Natural killer cell treated with Interleukin-12 subunit alpha and Interleukin-12 subunit beta and Interleukin-15 and Interleukin-18, amount 100 ng/mL, for 72 hours (primary cell): ENCODE results near the gene CLN5. TPM values are rescaled to one million over a fixed set of nuclear protein-coding genes. Genes with fewer than 3 reads are reported as not detected.
"Not testable (repeated sequence)": the region's sequence is repeated elsewhere in the genome, so short reads cannot be mapped to it uniquely, and the experiment has no call there.

Experiments
- ATAC-seq, 2 donors: fragments of 150-1000 bp; cut with Tn5 transposase in 1 of 2; sonication (Bioruptor Pico), chemical (Tn5 transposase) in 1 of 2; 2 replicates each; pipeline ENCODE4 v1.10.0; 2021
- DNase-seq: peaks from one replicate; pipeline ENCODE4 v3.0.0; 2022; ENCODE audit warnings: low spot score
- H3K27ac Mint-ChIP-seq, 2 donors: 1 replicate in 1 of 2; 2 replicates in 1 of 2; pipeline ENCODE4 v1.8.0; 2022; ENCODE audit warnings: mixed read lengths in 2 of 2, mild to moderate bottlenecking in 1 of 2, moderate library complexity in 1 of 2
- H3K27me3 Mint-ChIP-seq, 2 donors: 1 replicate in 1 of 2; 2 replicates in 1 of 2; pipeline ENCODE4 v1.8.0; 2022; ENCODE audit warnings: mixed read lengths in 2 of 2
- H3K36me3 Mint-ChIP-seq: one replicate; pipeline ENCODE4 v1.8.0; 2022; ENCODE audit warnings: mixed read lengths
- H3K4me1 Mint-ChIP-seq, 2 donors: 1 replicate in 1 of 2; 2 replicates in 1 of 2; pipeline ENCODE4 v1.8.0; 2022; ENCODE audit warnings: low read depth in 2 of 2, mixed read lengths in 2 of 2, mild to moderate bottlenecking in 1 of 2
- H3K4me3 Mint-ChIP-seq: one replicate; pipeline ENCODE4 v1.8.0; 2022; ENCODE audit warnings: mixed read lengths
- H3K9me3 Mint-ChIP-seq: 2 replicates; pipeline ENCODE4 v1.8.0; 2022; ENCODE audit warnings: mixed read lengths
- total RNA-seq, 2 donors: library from RNA; stranded (reverse); gene quantifications; one replicate each; pipeline ENCODE4 v1.2.3, GENCODE V29; 2022

Gene CLN5
- total RNA-seq: 1 to 10 TPM; 6.1 to 8.3 TPM

- peak; percentile 96 for DNase-seq
- H3K36me3 Mint-ChIP-seq: no peaks in the 10 kb centered on the region
- peaks cover 37 to 45% of the 10 kb centered on the region in 2 donors for H3K27me3 Mint-ChIP-seq
- no peaks in the 10 kb centered on the region for H3K9me3 Mint-ChIP-seq
- peak within 1 kb of the TSS; percentile 95 for H3K4me3 Mint-ChIP-seq
- H3K27ac Mint-ChIP-seq: peak within 1 kb of the TSS; percentile 94 to 95
- ATAC-seq: peak; percentile 92 to 95
- H3K4me1 Mint-ChIP-seq: peaks cover 36 to 42% of the 10 kb centered on the region in 2 donors
These were observed at the start of gene CLN5 for GRCh38 chr13:76991796-76992547. Gene CLN5, plus strand, starts transcription at chr13:76992081. Its CDS starts 18 bp downstream, at chr13:76992099.

GRCh38 chr13:76942363-76942762 lies 49.5 kb upstream of the CLN5 start:
- H3K27ac Mint-ChIP-seq: no peak overlapping the region
- peaks cover 7 to 30% of the 10 kb centered on the region in 2 donors for H3K27me3 Mint-ChIP-seq
- H3K9me3 Mint-ChIP-seq: no peaks in the 10 kb centered on the region

GRCh38 chr13:76943646-76944045 lies 48.2 kb upstream of the CLN5 start:
- Mint-ChIP-seq H3K27ac (no peak overlapping the region), H3K4me1 (no peaks in the 10 kb centered on the region), H3K36me3 (no peaks in the 10 kb centered on the region), H3K4me3 (no peak overlapping the region), H3K27me3 (peaks cover 9 to 29% of the 10 kb centered on the region in 2 donors), H3K9me3 (no peaks in the 10 kb centered on the region)
- DNase-seq: no peak
- no peak for ATAC-seq

More at GRCh38 chr13:76942363-76942762, 49.5 kb upstream of the CLN5 start:
- Mint-ChIP-seq H3K4me3 (no peak overlapping the region), H3K4me1 (no peaks in the 10 kb centered on the region), H3K36me3 (no peaks in the 10 kb centered on the region)
- no peak for ATAC-seq
- DNase-seq: no peak

- no peaks in the 10 kb centered on the region for H3K36me3 Mint-ChIP-seq
- H3K4me1 Mint-ChIP-seq: no peaks in the 10 kb centered on the region
- H3K4me3 Mint-ChIP-seq: no peak overlapping the region
- no peak for DNase-seq
- peaks cover 8 to 21% of the 10 kb centered on the region in 2 donors for H3K27me3 Mint-ChIP-seq
- no peaks in the 10 kb centered on the region for H3K9me3 Mint-ChIP-seq
- no peak overlapping the region for H3K27ac Mint-ChIP-seq
- ATAC-seq: no peak
These were observed 47.4 kb upstream of the CLN5 start for GRCh38 chr13:76944456-76944855.

- Mint-ChIP-seq H3K36me3 (no peaks in the 10 kb centered on the region), H3K9me3 (no peaks in the 10 kb centered on the region), H3K27ac (no peak within 1 kb of the TSS), H3K4me3 (no peak within 1 kb of the TSS), H3K4me1 (no peaks in the 10 kb centered on the region), H3K27me3 (peaks cover 22 to 34% of the 10 kb centered on the region in 2 donors)
- DNase-seq (no peak), ATAC-seq (no peak)
These were observed 43.7 kb upstream of the CLN5 start, which contains the start of gene ACOD1 for GRCh38 chr13:76948149-76948548. Gene ACOD1, plus strand, starts transcription at chr13:76948511. Its CDS starts 48 bp downstream, at chr13:76948559.

GRCh38 chr13:76950101-76950500 lies 41.8 kb upstream of the CLN5 start:
- Mint-ChIP-seq H3K27ac (no peak overlapping the region), H3K4me1 (no peaks in the 10 kb centered on the region), H3K36me3 (no peaks in the 10 kb centered on the region), H3K9me3 (no peaks in the 10 kb centered on the region), H3K27me3 (peaks cover 27 to 33% of the 10 kb centered on the region in 2 donors), H3K4me3 (no peak overlapping the region)
- DNase-seq: no peak
- no peak for ATAC-seq

GRCh38 chr13:76953968-76954367 lies 37.9 kb upstream of the CLN5 start:
- no peak overlapping the region for H3K4me3 Mint-ChIP-seq
- no peaks in the 10 kb centered on the region for H3K4me1 Mint-ChIP-seq
- ATAC-seq (no peak), DNase-seq (no peak)
- H3K27ac Mint-ChIP-seq: no peak overlapping the region
- H3K27me3 Mint-ChIP-seq: peaks cover 33 to 39% of the 10 kb centered on the region in 2 donors
- no peaks in the 10 kb centered on the region for H3K9me3 Mint-ChIP-seq
- peaks cover 4% of the 10 kb centered on the region for H3K36me3 Mint-ChIP-seq

- Mint-ChIP-seq H3K27me3 (peaks cover 33 to 38% of the 10 kb centered on the region in 2 donors), H3K4me1 (no peaks in the 10 kb centered on the region), H3K4me3 (no peak overlapping the region), H3K27ac (no peak overlapping the region), H3K36me3 (peaks cover 4% of the 10 kb centered on the region), H3K9me3 (no peaks in the 10 kb centered on the region)
- no peak for ATAC-seq
- no peak for DNase-seq
These were observed 37.3 kb upstream of the CLN5 start for GRCh38 chr13:76954538-76954937.

- H3K27me3 Mint-ChIP-seq: peaks cover 27 to 32% of the 10 kb centered on the region in 2 donors
These were observed 36.7 kb upstream of the CLN5 start for GRCh38 chr13:76955193-76955592.

GRCh38 chr13:76955661-76956060 lies 36.2 kb upstream of the CLN5 start:
- Mint-ChIP-seq H3K9me3 (peaks cover 5% of the 10 kb centered on the region), H3K4me3 (no peak overlapping the region), H3K4me1 (no peaks in the 10 kb centered on the region), H3K27me3 (peaks cover 29 to 32% of the 10 kb centered on the region in 2 donors), H3K27ac (no peak overlapping the region), H3K36me3 (peaks cover 11% of the 10 kb centered on the region)
- ATAC-seq (no peak), DNase-seq (no peak)

More at GRCh38 chr13:76955193-76955592, 36.7 kb upstream of the CLN5 start:
- H3K9me3 Mint-ChIP-seq: peaks cover under 1% of the 10 kb centered on the region
- no peaks in the 10 kb centered on the region for H3K4me1 Mint-ChIP-seq
- no peak overlapping the region for H3K27ac Mint-ChIP-seq
- H3K4me3 Mint-ChIP-seq: no peak overlapping the region
- peaks cover 6% of the 10 kb centered on the region for H3K36me3 Mint-ChIP-seq
- no peak for DNase-seq
- ATAC-seq: no peak

- ATAC-seq (no peak), DNase-seq (no peak)
- Mint-ChIP-seq H3K9me3 (peaks cover 10% of the 10 kb centered on the region), H3K4me1 (no peaks in the 10 kb centered on the region), H3K4me3 (no peak overlapping the region), H3K36me3 (peaks cover 14% of the 10 kb centered on the region), H3K27me3 (peaks cover 21 to 36% of the 10 kb centered on the region in 2 donors), H3K27ac (no peak overlapping the region)
These were observed 32.9 kb upstream of the CLN5 start for GRCh38 chr13:76958841-76959432.

GRCh38 chr13:76959734-76960133 lies 32.1 kb upstream of the CLN5 start:
- peaks cover 24 to 36% of the 10 kb centered on the region in 2 donors for H3K27me3 Mint-ChIP-seq
- H3K9me3 Mint-ChIP-seq, H3K4me1 Mint-ChIP-seq, DNase-seq, H3K4me3 Mint-ChIP-seq, ATAC-seq, H3K27ac Mint-ChIP-seq: not testable (repeated sequence)
- peaks cover 14% of the 10 kb centered on the region for H3K36me3 Mint-ChIP-seq

GRCh38 chr13:76965759-76966421 lies 26.0 kb upstream of the CLN5 start:
- Mint-ChIP-seq H3K9me3 (peaks cover 3% of the 10 kb centered on the region), H3K36me3 (peaks cover under 1% of the 10 kb centered on the region), H3K4me1 (no peaks in the 10 kb centered on the region), H3K27me3 (peaks cover 30 to 55% of the 10 kb centered on the region in 2 donors), H3K4me3 (no peak overlapping the region), H3K27ac (no peak overlapping the region)
- ATAC-seq (no peak), DNase-seq (no peak)

- no peaks in the 10 kb centered on the region for H3K36me3 Mint-ChIP-seq
- H3K4me1 Mint-ChIP-seq: peaks cover 0 to 2% of the 10 kb centered on the region in 2 donors
- ATAC-seq (no peak), DNase-seq (no peak)
- H3K9me3 Mint-ChIP-seq: no peaks in the 10 kb centered on the region
- H3K27ac Mint-ChIP-seq: no peak overlapping the region
- no peak overlapping the region for H3K4me3 Mint-ChIP-seq
- peaks cover 41 to 59% of the 10 kb centered on the region in 2 donors for H3K27me3 Mint-ChIP-seq
These were observed 24.9 kb upstream of the CLN5 start for GRCh38 chr13:76967031-76967430.
